Activated T-cell treated with anti-CD3 and anti-CD28 coated beads, Interleukin-2, amount 50 U/mL, for 72 hours (primary cell): ENCODE data around the gene PRDM7. TPM values are rescaled to one million over a fixed set of nuclear protein-coding genes. Genes with fewer than 3 reads are reported as not detected.
"Not testable (repeated sequence)": the region's sequence is repeated elsewhere in the genome, so short reads cannot be mapped to it uniquely, and the experiment has no call there.

Experiments used
- ATAC-seq, 2 donors: fragments of 150-1000 bp; cut with Tn5 transposase; replicated peaks in 1 of 2; 2 replicates each; pipeline ENCODE4 v1.10.0; 2021; ENCODE audit warnings: moderate library complexity in 2 of 2, mild to moderate bottlenecking in 1 of 2
- DNase-seq, 2 donors: peaks; one replicate each; pipeline ENCODE4 v3.0.0; 2021 to 2022; ENCODE audit warnings: mixed read lengths in 1 of 2
- H3K27ac Mint-ChIP-seq: one replicate; pipeline ENCODE4 v1.8.0; 2022; ENCODE audit warnings: mild to moderate bottlenecking, moderate library complexity, mixed read lengths
- H3K27me3 Mint-ChIP-seq: one replicate; pipeline ENCODE4 v1.8.0; 2022; ENCODE audit warnings: low read depth, mixed read lengths
- H3K36me3 Mint-ChIP-seq, 2 donors: one replicate each; pipeline ENCODE4 v1.8.0; 2022; ENCODE audit warnings: mixed read lengths in 2 of 2, mild to moderate bottlenecking in 1 of 2; ENCODE audit not compliant: insufficient read depth in 2 of 2
- H3K4me1 Mint-ChIP-seq: one replicate; pipeline ENCODE4 v1.8.0; 2022; ENCODE audit warnings: low read depth, mixed read lengths
- H3K4me3 Mint-ChIP-seq, 2 donors: one replicate each; pipeline ENCODE4 v1.8.0; 2022; ENCODE audit warnings: mild to moderate bottlenecking in 2 of 2, mixed read lengths in 2 of 2, moderate library complexity in 2 of 2
- H3K9me3 Mint-ChIP-seq, 2 donors: one replicate each; pipeline ENCODE4 v1.8.0; 2022; ENCODE audit warnings: mixed read lengths in 2 of 2
- total RNA-seq, 2 donors: library from RNA; stranded (reverse); gene quantifications; one replicate each; pipeline ENCODE4 v1.2.3, GENCODE V29; 2022

PRDM7 gene
- total RNA-seq, 2 donors from 2014 or later = not detected

GRCh38 chr16:90094296-90094695 is 17.2 kb upstream of the PRDM7 start:
- not testable (repeated sequence) for H3K27ac Mint-ChIP-seq, ATAC-seq, H3K4me3 Mint-ChIP-seq, DNase-seq, H3K4me1 Mint-ChIP-seq, H3K27me3 Mint-ChIP-seq, H3K36me3 Mint-ChIP-seq, H3K9me3 Mint-ChIP-seq

GRCh38 chr16:90093799-90094198 is 16.7 kb upstream of the PRDM7 start:
- H3K36me3 Mint-ChIP-seq, DNase-seq, ATAC-seq, H3K9me3 Mint-ChIP-seq, H3K27me3 Mint-ChIP-seq, H3K4me1 Mint-ChIP-seq, H3K4me3 Mint-ChIP-seq, H3K27ac Mint-ChIP-seq: not testable (repeated sequence)

- H3K27ac Mint-ChIP-seq, H3K9me3 Mint-ChIP-seq, H3K4me1 Mint-ChIP-seq, H3K36me3 Mint-ChIP-seq, ATAC-seq, DNase-seq, H3K4me3 Mint-ChIP-seq: not testable (repeated sequence)
- H3K27me3 Mint-ChIP-seq = peaks cover 12% of the 10 kb centered on the region
Measured at GRCh38 chr16:90092781-90093180, 15.7 kb upstream of the PRDM7 start.

GRCh38 chr16:90084215-90084950 is 7.3 kb upstream of the PRDM7 start:
- ATAC-seq (no peak), DNase-seq (no peak)
- H3K36me3 Mint-ChIP-seq = no peaks in the 10 kb centered on the region
- no peak overlapping the region for H3K27ac Mint-ChIP-seq
- peaks cover 22% of the 10 kb centered on the region for H3K4me1 Mint-ChIP-seq
- peaks cover 17% of the 10 kb centered on the region for H3K27me3 Mint-ChIP-seq
- no peaks in the 10 kb centered on the region for H3K9me3 Mint-ChIP-seq
- peak overlapping the region in 1 of 2 donors; percentile 17 for H3K4me3 Mint-ChIP-seq

GRCh38 chr16:90083139-90083538 is 6.0 kb upstream of the PRDM7 start:
- peaks cover 29% of the 10 kb centered on the region for H3K4me1 Mint-ChIP-seq
- no peaks in the 10 kb centered on the region for H3K36me3 Mint-ChIP-seq
- H3K27me3 Mint-ChIP-seq = peaks cover 8% of the 10 kb centered on the region
- peak overlapping the region; percentile 83 to 88 for H3K4me3 Mint-ChIP-seq
- ATAC-seq = peak; percentile 69 to 84
- no peaks in the 10 kb centered on the region for H3K9me3 Mint-ChIP-seq
- peak overlapping the region; percentile 56 for H3K27ac Mint-ChIP-seq
- peak; percentile 25 to 34 for DNase-seq

GRCh38 chr16:90081606-90081970 is 4.5 kb upstream of the PRDM7 start:
- Mint-ChIP-seq H3K9me3 (no peaks in the 10 kb centered on the region), H3K4me3 (peak overlapping the region; percentile 83 to 88), H3K4me1 (peaks cover 44% of the 10 kb centered on the region), H3K36me3 (no peaks in the 10 kb centered on the region), H3K27ac (no peak overlapping the region), H3K27me3 (peaks cover 6% of the 10 kb centered on the region)
- ATAC-seq (no peak), DNase-seq (no peak)

DNA sequence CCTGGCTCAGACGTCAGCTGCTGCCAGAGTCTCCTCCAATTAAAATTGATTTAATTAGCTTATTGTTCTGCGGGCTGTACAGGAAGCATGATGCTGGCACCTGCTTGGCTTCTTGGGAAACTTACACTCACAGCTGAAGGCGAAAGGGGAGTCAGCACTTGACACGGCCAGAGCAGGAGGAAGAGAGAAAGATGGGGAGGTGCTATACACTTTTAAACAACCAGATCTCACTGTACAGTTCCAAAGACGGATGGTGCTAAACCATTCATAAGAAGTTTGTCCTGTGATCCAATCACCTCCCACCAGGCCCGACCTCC is 1.4 kb upstream of the PRDM7 start:
- no peak for ATAC-seq
- Mint-ChIP-seq H3K27ac (no peak overlapping the region), H3K4me1 (peaks cover 45% of the 10 kb centered on the region), H3K36me3 (no peaks in the 10 kb centered on the region), H3K27me3 (peaks cover 16% of the 10 kb centered on the region), H3K4me3 (no peak overlapping the region), H3K9me3 (no peaks in the 10 kb centered on the region)
- no peak for DNase-seq

- H3K4me1 Mint-ChIP-seq = peaks cover 40% of the 10 kb centered on the region
- peaks cover 16% of the 10 kb centered on the region for H3K27me3 Mint-ChIP-seq
- DNase-seq = peak in 1 of 2 donors; percentile 54
- ATAC-seq = peak; percentile 59 to 71
- H3K36me3 Mint-ChIP-seq = no peaks in the 10 kb centered on the region
- H3K4me3 Mint-ChIP-seq = peak overlapping the region; percentile 79 to 92
- peak overlapping the region; percentile 53 for H3K27ac Mint-ChIP-seq
- H3K9me3 Mint-ChIP-seq = no peaks in the 10 kb centered on the region
Measured at GRCh38 chr16:90077757-90078578, 837 bp upstream of the PRDM7 start.

GRCh38 chr16:90072442-90073105 is 4.6 kb downstream of the PRDM7 start:
- ATAC-seq (no peak), DNase-seq (no peak)
- Mint-ChIP-seq H3K4me3 (no peak overlapping the region), H3K27me3 (peaks cover 23% of the 10 kb centered on the region), H3K36me3 (no peaks in the 10 kb centered on the region), H3K27ac (no peak overlapping the region), H3K4me1 (peaks cover 16% of the 10 kb centered on the region), H3K9me3 (no peaks in the 10 kb centered on the region)

DNA sequence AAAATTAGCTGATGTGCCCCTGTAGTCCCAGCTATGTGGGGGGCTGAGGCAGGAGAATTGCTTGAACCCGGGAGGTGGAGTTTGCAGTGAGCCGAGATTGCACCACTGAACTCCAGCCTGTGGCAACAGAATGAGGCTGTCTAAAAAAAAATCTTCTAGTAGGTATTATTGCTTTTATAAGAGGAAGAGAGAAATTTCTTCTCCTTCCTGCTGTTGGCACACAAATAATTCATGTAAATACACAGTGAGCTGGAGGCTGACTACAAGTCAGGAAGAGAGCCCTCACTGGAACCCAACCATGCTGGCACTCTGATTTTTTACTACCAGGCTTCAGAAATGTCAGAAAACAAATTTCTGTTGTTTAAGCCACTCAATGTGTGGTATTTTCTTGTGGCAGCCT is 6.7 kb downstream of the PRDM7 start:
- no peak for DNase-seq
- no peak overlapping the region for H3K27ac Mint-ChIP-seq
- H3K4me1 Mint-ChIP-seq = no peaks in the 10 kb centered on the region
- no peaks in the 10 kb centered on the region for H3K36me3 Mint-ChIP-seq
- H3K9me3 Mint-ChIP-seq = no peaks in the 10 kb centered on the region
- no peak overlapping the region for H3K4me3 Mint-ChIP-seq
- no peak for ATAC-seq
- H3K27me3 Mint-ChIP-seq = peaks cover 7% of the 10 kb centered on the region

- ATAC-seq (no peak), DNase-seq (no peak)
- no peak overlapping the region for H3K4me3 Mint-ChIP-seq
- H3K9me3 Mint-ChIP-seq = no peaks in the 10 kb centered on the region
- H3K27me3 Mint-ChIP-seq = peaks cover 6% of the 10 kb centered on the region
- no peak overlapping the region for H3K27ac Mint-ChIP-seq
- no peaks in the 10 kb centered on the region for H3K36me3 Mint-ChIP-seq
- H3K4me1 Mint-ChIP-seq = peaks cover 12% of the 10 kb centered on the region
Measured at GRCh38 chr16:90061437-90061836, 15.7 kb downstream of the PRDM7 start.

GRCh38 chr16:90057738-90058173 is 19.4 kb downstream of the PRDM7 start:
- Mint-ChIP-seq H3K27me3 (peaks cover 6% of the 10 kb centered on the region), H3K27ac (no peak overlapping the region), H3K36me3 (peaks cover 13 to 14% of the 10 kb centered on the region in 2 donors), H3K4me3 (no peak overlapping the region), H3K9me3 (peaks cover 12 to 16% of the 10 kb centered on the region in 2 donors), H3K4me1 (peaks cover 12% of the 10 kb centered on the region)
- DNase-seq = peak; percentile 14 to 37
- ATAC-seq = peak; percentile 66 to 95

DNA sequence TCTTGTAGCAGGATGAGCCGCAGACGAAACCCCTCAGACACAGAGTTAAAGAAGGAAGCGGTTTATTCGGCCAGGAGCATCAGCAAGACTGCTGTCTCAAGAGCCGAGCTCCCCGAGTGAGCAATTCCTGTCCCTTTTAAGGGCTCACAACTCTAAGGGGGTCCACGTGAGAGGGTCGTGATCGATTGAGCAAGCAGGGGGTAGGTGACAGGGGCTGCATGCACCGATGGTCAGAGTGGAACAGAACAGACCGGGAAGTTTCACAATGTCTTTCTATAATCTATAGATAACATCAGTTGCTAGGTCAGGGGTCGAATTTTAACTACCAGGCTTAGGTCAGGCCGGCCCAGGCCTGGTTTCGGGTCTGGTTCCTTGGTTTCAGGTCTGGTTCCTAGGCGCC is 20.6 kb downstream of the PRDM7 start:
- H3K27me3 Mint-ChIP-seq, ATAC-seq, H3K4me3 Mint-ChIP-seq, H3K27ac Mint-ChIP-seq, DNase-seq: not testable (repeated sequence)
- Mint-ChIP-seq H3K36me3 (peaks cover 13 to 14% of the 10 kb centered on the region in 2 donors), H3K4me1 (peaks cover 12% of the 10 kb centered on the region), H3K9me3 (peaks cover 12 to 16% of the 10 kb centered on the region in 2 donors)
